C4-2B (cell line): ENCODE data around the gene PLEKHS1.

ENCODE experiments used
- ZFX ChIP-seq: fragments of 450-650 bp; IDR thresholded peaks from 2 replicates; pipeline ENCODE4 v1.6.1; 2017
- TF ChIP-seq, protein P1 (sequence below): fragments of 450-650 bp; conservative IDR thresholded peaks from 2 replicates; pipeline ENCODE4 v1.5.1; 2017; ENCODE audit warnings: mild to moderate bottlenecking

DNA sequence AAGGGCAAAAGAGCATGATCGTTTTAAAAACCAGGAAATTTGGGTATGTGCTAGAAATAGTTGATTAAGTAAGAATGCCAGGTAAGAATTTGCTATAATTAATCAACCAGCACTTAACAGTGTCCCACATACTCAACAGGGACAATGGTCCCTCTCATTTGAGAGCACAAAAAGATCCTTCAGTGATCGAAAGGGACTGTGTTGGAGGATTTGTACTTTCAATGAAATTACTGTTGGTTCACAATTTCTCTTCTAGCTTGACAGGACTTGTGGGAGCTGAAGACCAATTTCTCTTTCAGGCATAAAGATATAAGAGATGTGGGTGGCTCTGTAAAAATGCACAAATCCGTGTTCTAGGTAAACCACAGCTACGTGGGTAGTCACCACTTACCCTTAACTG is 12.5 kb upstream of the PLEKHS1 start:
- TF ChIP-seq, protein P1, sequence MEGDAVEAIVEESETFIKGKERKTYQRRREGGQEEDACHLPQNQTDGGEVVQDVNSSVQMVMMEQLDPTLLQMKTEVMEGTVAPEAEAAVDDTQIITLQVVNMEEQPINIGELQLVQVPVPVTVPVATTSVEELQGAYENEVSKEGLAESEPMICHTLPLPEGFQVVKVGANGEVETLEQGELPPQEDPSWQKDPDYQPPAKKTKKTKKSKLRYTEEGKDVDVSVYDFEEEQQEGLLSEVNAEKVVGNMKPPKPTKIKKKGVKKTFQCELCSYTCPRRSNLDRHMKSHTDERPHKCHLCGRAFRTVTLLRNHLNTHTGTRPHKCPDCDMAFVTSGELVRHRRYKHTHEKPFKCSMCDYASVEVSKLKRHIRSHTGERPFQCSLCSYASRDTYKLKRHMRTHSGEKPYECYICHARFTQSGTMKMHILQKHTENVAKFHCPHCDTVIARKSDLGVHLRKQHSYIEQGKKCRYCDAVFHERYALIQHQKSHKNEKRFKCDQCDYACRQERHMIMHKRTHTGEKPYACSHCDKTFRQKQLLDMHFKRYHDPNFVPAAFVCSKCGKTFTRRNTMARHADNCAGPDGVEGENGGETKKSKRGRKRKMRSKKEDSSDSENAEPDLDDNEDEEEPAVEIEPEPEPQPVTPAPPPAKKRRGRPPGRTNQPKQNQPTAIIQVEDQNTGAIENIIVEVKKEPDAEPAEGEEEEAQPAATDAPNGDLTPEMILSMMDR = no peak
- TF ChIP-seq ZFX = no peak
